ENCODE results near the gene PLIN5.

Gene PLIN5

DNA sequence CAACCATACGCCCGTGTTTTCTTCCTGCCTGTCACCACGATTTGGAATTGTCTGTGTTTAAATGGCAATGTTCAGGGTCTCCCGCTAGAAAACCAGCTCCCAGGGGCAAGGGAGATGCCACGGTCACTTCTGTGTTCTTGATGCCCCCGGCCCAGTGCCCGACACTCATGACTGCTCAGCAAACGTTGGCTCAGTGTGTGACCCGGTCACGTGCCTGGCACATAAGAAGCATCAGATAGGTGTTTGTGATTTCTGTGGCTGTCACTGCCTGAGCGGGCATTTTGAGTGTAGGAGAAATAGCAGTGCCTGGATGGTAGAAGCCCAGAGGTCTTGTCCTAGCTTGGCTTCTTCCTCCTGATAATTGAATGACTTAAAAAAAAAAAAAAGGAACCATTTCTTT, 47.5 kb downstream of the PLIN5 start:
- DNase-seq (ENCODE audit: low read depth, low spot score) = no peak

DNA sequence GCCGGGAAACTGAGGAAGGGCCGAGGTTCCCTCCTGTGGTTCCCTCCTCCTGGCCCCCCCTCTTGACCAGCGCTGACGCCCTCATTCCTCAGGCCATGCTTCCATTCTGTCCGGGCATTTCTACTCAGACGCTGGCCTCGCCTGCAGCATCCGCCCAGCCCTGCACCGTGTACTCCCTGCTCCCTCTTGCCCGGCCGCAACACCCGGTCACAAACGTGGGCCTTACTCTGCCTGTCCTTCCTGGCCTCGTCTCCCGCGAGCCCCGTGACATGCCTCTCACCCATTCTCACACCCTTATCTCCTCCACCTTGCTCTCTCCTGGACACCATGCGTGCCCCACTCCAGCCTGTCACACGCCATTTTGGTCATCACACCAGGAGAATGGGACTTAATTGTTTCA, 51.6 kb downstream of the PLIN5 start:
- no peak for DNase-seq (ENCODE audit: low read depth, low spot score)

DNA sequence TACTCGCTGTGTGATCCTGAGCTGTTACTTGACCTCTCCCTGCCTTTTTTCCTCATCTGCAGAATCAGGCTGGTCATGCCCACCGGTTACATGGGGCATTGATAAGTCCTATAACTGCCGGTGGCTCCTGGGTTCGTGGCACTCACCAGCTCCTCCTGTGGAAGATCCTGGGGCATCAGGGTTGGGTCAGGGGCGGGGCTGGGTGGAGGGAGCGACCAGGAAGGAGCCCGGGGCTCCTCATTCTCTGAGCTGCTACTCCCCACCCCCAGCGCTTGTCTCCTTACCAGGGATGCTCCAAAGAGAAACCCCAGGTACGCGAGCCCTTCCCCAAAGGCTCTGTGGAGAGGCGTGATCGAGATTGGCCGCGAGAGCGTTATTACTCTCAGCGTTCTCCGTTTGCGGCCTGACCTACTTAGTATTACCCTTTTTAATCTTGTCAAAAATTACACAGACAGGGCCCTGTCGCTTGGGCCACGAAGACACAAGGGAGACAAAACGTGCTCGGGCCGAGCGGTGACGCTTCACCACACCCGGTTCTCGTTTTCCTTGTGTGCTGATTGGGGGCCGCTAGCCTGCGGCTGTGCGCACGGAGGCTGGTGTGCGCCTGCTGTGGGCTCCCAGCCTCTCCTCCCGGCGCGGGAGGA, 52.2 kb downstream of the PLIN5 start:
- DNase-seq (ENCODE audit: low read depth, low spot score) = no peak

DNA sequence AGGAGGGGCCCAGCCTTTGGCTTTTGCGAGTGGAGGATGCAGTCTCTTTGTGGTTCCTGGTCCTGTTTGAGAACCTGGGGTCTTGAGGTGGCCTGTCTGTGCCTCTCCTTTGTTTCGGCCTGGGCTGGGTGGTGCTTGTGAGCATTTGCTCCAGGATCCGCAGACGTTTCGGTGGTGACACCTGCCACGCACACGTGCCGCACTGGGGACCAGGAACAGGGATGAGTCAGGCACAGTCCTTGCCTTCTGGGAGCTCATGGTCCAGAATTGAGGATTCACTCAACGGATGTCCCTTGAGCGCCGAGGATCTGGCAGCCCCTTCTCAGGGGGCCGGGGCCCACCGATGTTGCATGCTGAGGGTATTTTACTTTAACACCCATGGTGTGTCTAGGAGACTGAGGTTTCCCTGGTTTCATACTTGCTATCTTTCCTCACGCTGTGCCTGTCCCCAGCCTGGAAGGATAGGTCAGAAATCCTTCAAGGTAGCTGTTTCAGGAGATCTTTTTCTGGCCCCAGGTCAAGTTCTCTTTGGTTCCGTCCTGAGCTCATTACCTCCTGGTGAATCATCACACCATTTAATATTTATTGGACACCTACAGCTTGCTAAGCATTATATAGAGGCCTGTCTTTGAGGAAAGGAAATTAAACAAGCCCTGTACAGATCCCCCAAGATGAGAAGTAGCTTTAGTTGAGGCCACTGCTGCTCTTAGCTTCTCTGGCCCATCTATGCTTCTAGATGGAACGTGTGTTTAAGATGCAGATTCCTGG, 57.8 kb downstream of the PLIN5 start:
- DNase-seq (ENCODE audit: low read depth, low spot score) = no peak

DNA sequence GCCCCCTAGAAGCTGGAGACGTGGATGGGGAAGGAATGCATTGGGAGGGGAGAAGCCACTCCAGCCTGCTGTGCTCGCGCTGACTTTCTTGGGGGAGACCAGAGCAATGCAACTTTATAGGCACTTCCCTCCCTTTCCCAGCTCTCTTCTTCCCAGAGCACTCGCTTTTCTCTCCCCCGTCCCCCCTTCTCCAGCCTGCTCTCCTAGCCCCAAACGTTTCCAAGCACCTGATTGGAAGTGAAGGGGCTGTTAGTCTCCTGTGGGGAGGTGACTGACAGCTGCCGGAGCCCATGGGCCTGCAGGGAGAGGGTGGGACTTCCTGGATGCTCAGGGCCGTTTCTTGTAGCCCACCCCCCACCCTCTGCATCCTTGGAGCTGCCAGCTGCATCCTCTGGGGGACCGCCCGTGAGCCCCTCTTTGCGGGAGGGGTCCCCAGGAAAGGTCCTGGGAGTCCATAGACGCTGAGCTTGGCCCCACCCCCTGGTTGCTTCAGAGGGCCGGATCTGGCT, 60.5 kb downstream of the PLIN5 start:
- no peak for DNase-seq (ENCODE audit: low read depth, low spot score)

DNA sequence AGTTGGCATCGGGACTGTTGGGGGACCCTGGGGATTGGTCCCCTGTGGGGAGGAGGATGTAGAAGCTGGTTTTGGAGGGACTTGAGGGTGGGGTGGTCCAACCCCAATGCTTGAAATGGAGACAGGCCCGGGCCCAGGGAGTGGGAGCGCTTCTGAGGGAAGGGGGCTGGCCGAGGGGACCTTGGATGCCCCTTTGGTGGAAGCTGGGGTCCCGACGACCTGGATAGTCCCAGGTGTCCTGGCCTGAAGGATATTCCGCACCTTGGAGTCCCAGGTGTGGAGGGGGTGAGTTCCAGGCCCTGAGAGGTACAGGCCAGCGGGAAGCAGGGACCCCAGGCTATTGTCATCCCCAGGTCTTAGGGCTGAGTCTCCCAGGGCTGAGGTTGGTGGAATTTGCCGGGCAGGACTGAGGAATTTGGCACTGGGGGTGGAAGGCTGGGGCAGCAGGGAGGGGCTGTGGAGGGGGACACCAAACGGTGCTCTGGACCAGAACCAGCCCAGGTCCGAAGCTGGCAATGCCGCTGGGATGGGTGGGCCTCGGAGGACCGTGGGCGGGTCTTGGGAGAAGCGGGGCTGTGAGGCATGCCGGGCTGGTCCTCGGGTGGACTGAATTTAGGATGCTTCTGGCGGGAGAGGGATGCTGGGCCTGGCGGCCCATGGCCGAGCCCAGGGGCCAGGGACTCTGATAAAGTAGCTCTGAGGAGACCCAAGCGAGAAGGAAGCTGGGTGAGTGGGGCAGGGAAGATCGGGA, 61.1 kb downstream of the PLIN5 start:
- no peak for DNase-seq (ENCODE audit: low read depth, low spot score)

DNA sequence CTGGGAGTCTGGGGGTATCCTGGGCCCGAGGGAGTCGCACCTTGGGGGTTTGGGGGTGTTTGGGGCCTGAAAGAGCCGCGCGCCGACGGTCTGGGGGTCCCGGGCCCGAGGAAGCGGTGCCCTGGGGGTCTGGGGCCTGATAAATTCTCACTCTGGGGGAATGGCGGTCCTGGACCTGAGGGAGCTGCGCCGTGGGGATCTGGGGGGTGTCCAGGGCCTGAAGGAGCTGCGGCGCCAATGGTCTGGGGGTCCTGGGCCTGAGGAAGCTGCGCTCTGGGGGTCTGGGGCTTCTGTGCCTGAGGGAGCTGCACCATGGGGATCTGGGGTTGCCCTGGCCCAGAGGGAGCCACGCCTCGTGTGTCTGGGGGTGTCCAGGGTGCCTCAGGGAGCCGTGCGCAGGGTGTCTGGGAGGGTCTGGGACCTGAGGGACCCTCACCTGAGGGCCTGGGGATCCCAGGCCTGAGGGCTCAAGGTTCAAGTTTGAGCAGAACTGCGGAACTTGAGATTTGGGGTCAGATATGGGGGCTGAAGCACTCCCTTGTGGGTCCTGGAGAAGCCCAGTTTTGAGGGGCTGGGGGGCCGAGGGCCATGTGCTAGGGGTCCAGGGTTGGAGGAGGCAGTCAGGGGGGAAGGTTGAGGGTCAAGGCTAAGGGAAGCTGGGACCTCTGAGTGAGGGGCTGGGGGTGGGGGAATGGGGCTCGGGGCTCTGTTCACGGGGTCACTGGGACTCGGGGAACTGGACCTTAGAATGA, 61.8 kb downstream of the PLIN5 start:
- DNase-seq (ENCODE audit: low read depth, low spot score) = no peak

All from activated naive CD8-positive, alpha-beta T cell treated with anti-CD3 and anti-CD28 coated beads, Interleukin-2, amount 50 U/mL, for 16 hours (primary cell).